Pancreas (tissue), 10 donors: ENCODE results near the gene TRMT1. TPM values are rescaled to one million over a fixed set of nuclear protein-coding genes. Genes with fewer than 3 reads are reported as not detected.

ENCODE experiments used
- ATAC-seq, 4 donors: fragments of 200-7000 bp; cut with Tn5 transposase; one replicate each; pipeline versions ENCODE4 v1.8.0 to v1.9.1; 2020; ENCODE audit warnings: mild to moderate bottlenecking in 4 of 4, moderate library complexity in 4 of 4
- DNase-seq, 6 donors: peaks; one replicate each; pipeline ENCODE4 v3.0.0-alpha.2; 2020
- FAIRE-seq: peaks from 2 replicates; lab custom pipeline; 2012; peaks lifted over from hg19 to GRCh38; lab: Jason Lieb, UNC
- H3K27ac ChIP-seq, 4 donors: fragments of 200-600 bp; sonication (generic); 1 replicate in 3 of 4; 2 replicates in 1 of 4; pipeline versions ENCODE4 v1.5.0 to v1.8.0; 2020
- H3K27me3 ChIP-seq, 4 donors: fragments of 200-600 bp; one replicate each; pipeline ENCODE4 v1.8.0; 2021
- H3K36me3 ChIP-seq, 3 donors: fragments of 200-600 bp; sonication (generic) in 1 of 3; one replicate each; pipeline versions ENCODE4 v1.5.0 to v1.8.0; 2020 to 2021
- H3K4me1 ChIP-seq, 3 donors: fragments of 200-600 bp; one replicate each; pipeline ENCODE4 v1.8.0; 2021
- H3K4me3 ChIP-seq, 4 donors: fragments of 200-600 bp; sonication (generic) in 2 of 4; one replicate each; pipeline versions ENCODE4 v1.5.0 to v1.8.0; 2020 to 2021
- H3K9me3 ChIP-seq, 4 donors: fragments of 200-600 bp; one replicate each; pipeline ENCODE4 v1.8.0; 2021
- CTCF ChIP-seq, 4 donors: fragments of 200-600 bp; sonication (generic) in 3 of 4; IDR thresholded peaks; one replicate each; pipeline versions ENCODE4 v1.5.0 to v1.8.0; 2021; ENCODE audit warnings: antibody characterized with exemption in 4 of 4
- WGBS, 2 donors: extraction: QIAGEN DNeasy Blood & Tissue Kit; methylation state at CpG; one replicate each; pipeline ENCODE4 v1.1.7; 2013; 5-methylcytosine and 5-hydroxymethylcytosine counted together
- intact Hi-C, 3 donors: fragments of 100-400 bp; cut with DNase I; formaldehyde crosslinking; loops; one replicate each; pipeline versions ENCODE4 v1.11.1 to v1.14.2; 2022
- polyA plus RNA-seq, 2 donors: library from polyadenylated mRNA; stranded (reverse); fragments of 200-250 nt; gene quantifications; one replicate each; pipeline ENCODE4 v1.2.3, GENCODE V29; 2013
- total RNA-seq, 6 donors: library from RNA; stranded (reverse); fragmentation: NEBNext Ultra II Directional in 4 of 6; extraction: Animal tissue kit (Norgen Biotek cat#: 25700) in 4 of 6; gene quantifications; one replicate each; pipeline versions ENCODE4 v1.2.1 to v1.2.4, GENCODE V29; 2021 to 2023
- donor health status: healthy with polysubstance abuse.
- donor health status: DM: no; HTN: no; CAD: no; lungs with moderate emphysema.
- donor health status: DM: no; HTN: no; CAD: no.
- donor health status: control.
- donor health status: control.
- donor health status: Bipolar disorder and iron deficiency.
- donor health status: DM: yes; HTN: yes; CAD: no.
- donor health status: DM: no; HTN: no; CAD: no.
- donor health status: DM: no; HTN: no; CAD: no.
- donor health status: DM: yes; HTN: yes; CAD: no.

TRMT1 gene
- total and polyA plus RNA-seq, 8 donors: 12.7 to 108 (median 22.1) TPM

GRCh38 chr19:13127051-13127450 lies 10.5 kb upstream of the TRMT1 start:
- ATAC-seq (no peak), FAIRE-seq (no peak), DNase-seq (no peak)
- Histone ChIP-seq H3K36me3 (no peaks in the 10 kb centered on the region), H3K4me1 (no peaks in the 10 kb centered on the region), H3K4me3 (no peak overlapping the region), H3K9me3 (no peaks in the 10 kb centered on the region), H3K27me3 (no peaks in the 10 kb centered on the region), H3K27ac (no peak overlapping the region)
- 87 to 88% methylated on average over 8 to 9 of the region's 9 CpGs for WGBS, 2 donors
- intact Hi-C loops: no loop called here
- TF ChIP-seq CTCF (IDR thresholded peaks at IDR 0.05): no peak

GRCh38 chr19:13122980-13123957 lies 6.7 kb upstream of the TRMT1 start:
- WGBS, 2 donors: 90 to 91% methylated on average over 20 of the region's 20 CpGs
- Histone ChIP-seq H3K27me3 (no peaks in the 10 kb centered on the region), H3K4me3 (no peak overlapping the region), H3K36me3 (no peaks in the 10 kb centered on the region), H3K27ac (no peak overlapping the region), H3K9me3 (no peaks in the 10 kb centered on the region), H3K4me1 (peaks cover 0 to 10% (median 4%) of the 10 kb centered on the region in 3 donors)
- TF ChIP-seq CTCF (IDR thresholded peaks at IDR 0.05): no peak
- ATAC-seq: no peak
- FAIRE-seq: no peak
- intact Hi-C loops: no loop called here
- no peak for DNase-seq

- DNase-seq (no peak), ATAC-seq (no peak), FAIRE-seq (no peak)
- no peak overlapping the region for H3K27ac ChIP-seq
- peaks cover 0 to 10% (median 4%) of the 10 kb centered on the region in 3 donors for H3K4me1 ChIP-seq
- no peaks in the 10 kb centered on the region for H3K9me3 ChIP-seq
- no peak for TF ChIP-seq CTCF (IDR thresholded peaks at IDR 0.05)
- no peak overlapping the region for H3K4me3 ChIP-seq
- H3K36me3 ChIP-seq: no peaks in the 10 kb centered on the region
- WGBS, 2 donors: 74 to 77% methylated on average over 13 of the region's 13 CpGs
- intact Hi-C loops: no loop called here
- H3K27me3 ChIP-seq: no peaks in the 10 kb centered on the region
These were observed 5.8 kb upstream of the TRMT1 start for GRCh38 chr19:13122275-13122878.

GRCh38 chr19:13121551-13122274 lies 5.2 kb upstream of the TRMT1 start:
- 76 to 77% methylated on average over 18 of the region's 18 CpGs for WGBS, 2 donors

More at GRCh38 chr19:13121551-13122274, 5.2 kb upstream of the TRMT1 start:
- no peaks in the 10 kb centered on the region for H3K27me3 ChIP-seq
- ATAC-seq (no peak), FAIRE-seq (no peak), DNase-seq (no peak)
- intact Hi-C loops: no loop called here
- H3K4me1 ChIP-seq: peaks cover 0 to 10% (median 4%) of the 10 kb centered on the region in 3 donors
- H3K36me3 ChIP-seq: no peaks in the 10 kb centered on the region
- H3K27ac ChIP-seq: no peak overlapping the region
- no peak for TF ChIP-seq CTCF (IDR thresholded peaks at IDR 0.05)
- no peaks in the 10 kb centered on the region for H3K9me3 ChIP-seq
- H3K4me3 ChIP-seq: no peak overlapping the region
